Natural killer cell (primary cell): Measurements from ENCODE around the gene SOCS7. TPM values are rescaled to one million over a fixed set of nuclear protein-coding genes. Genes with fewer than 3 reads are reported as not detected.

Source experiments
- ATAC-seq, 3 donors: fragments of 150-1000 bp in 2 of 3; fragments of 200-7000 bp in 1 of 3; cut with Tn5 transposase; 1 replicate in 1 of 3; 2 replicates in 2 of 3; pipeline ENCODE4 v1.10.0; 2021; ENCODE audit warnings: mild to moderate bottlenecking in 2 of 3, moderate library complexity in 2 of 3
- DNase-seq, 2 donors: peaks; one replicate each; pipeline versions ENCODE4 v3.0.0 to v3.0.0-alpha.2; 2013 to 2021; ENCODE audit warnings: mixed read lengths in 1 of 2
- H3K27ac ChIP-seq: one replicate; pipeline ENCODE4 v1.5.1; 2013; ENCODE audit warnings: mild to moderate bottlenecking, low read length
- H3K27me3 ChIP-seq: one replicate; pipeline ENCODE4 v1.6.1; 2013; ENCODE audit warnings: low read length; ENCODE audit not compliant: control insufficient read depth, insufficient read depth
- H3K36me3 ChIP-seq: one replicate; pipeline ENCODE4 v1.6.1; 2013; ENCODE audit warnings: low read length; ENCODE audit not compliant: control insufficient read depth, insufficient read depth
- H3K4me1 ChIP-seq: one replicate; pipeline ENCODE4 v1.6.1; 2013; ENCODE audit warnings: low read length; ENCODE audit not compliant: control insufficient read depth, insufficient read depth
- H3K4me3 ChIP-seq: one replicate; pipeline ENCODE4 v1.5.1; 2013; ENCODE audit warnings: low read length
- H3K9me3 ChIP-seq: one replicate; pipeline ENCODE4 v1.6.1; 2013; ENCODE audit warnings: low read length; ENCODE audit not compliant: control insufficient read depth, insufficient read depth
- H3K27ac Mint-ChIP-seq, 2 donors: one replicate each; pipeline ENCODE4 v1.8.0; 2022; ENCODE audit warnings: mild to moderate bottlenecking in 2 of 2, mixed read lengths in 2 of 2, moderate library complexity in 1 of 2
- H3K27me3 Mint-ChIP-seq, 2 donors: one replicate each; pipeline ENCODE4 v1.8.0; 2022; ENCODE audit warnings: low read depth in 2 of 2, mixed read lengths in 2 of 2
- H3K36me3 Mint-ChIP-seq: one replicate; pipeline ENCODE4 v1.8.0; 2022; ENCODE audit warnings: mixed read lengths
- H3K4me1 Mint-ChIP-seq, 2 donors: one replicate each; pipeline ENCODE4 v1.8.0; 2022; ENCODE audit warnings: mixed read lengths in 2 of 2
- H3K4me3 Mint-ChIP-seq: one replicate; pipeline ENCODE4 v1.8.0; 2022; ENCODE audit warnings: mild to moderate bottlenecking, moderate library complexity, mixed read lengths
- H3K9me3 Mint-ChIP-seq, 2 donors: one replicate each; pipeline ENCODE4 v1.8.0; 2022; ENCODE audit warnings: mixed read lengths in 2 of 2
- CTCF ChIP-seq: fragments of 200-600 bp; IDR thresholded peaks from one replicate; pipeline ENCODE4 v1.8.0; 2022; ENCODE audit warnings: antibody characterized with exemption
- WGBS: methylation state at CpG from one replicate; pipeline ENCODE4 v1.1.7; 2013; ENCODE audit warnings: missing lambda C conversion rate; ENCODE audit not compliant: insufficient coverage; 5-methylcytosine and 5-hydroxymethylcytosine counted together
- intact Hi-C: fragments of 100-400 bp; cut with micrococcal nuclease; formaldehyde crosslinking; loops from one replicate; pipeline ENCODE4 v1.14.2; 2022
- total RNA-seq, 4 donors: library from RNA; stranded (reverse); fragments of 120-200 nt in 1 of 4; gene quantifications; one replicate each; pipeline versions ENCODE4 v1.2.3 to v1.2.4, GENCODE V29; 2013 to 2022

Gene SOCS7
- total RNA-seq, 3 donors from 2014 or later (not counting 1 experiment from before 2014, with no cell fraction given), result 13.6 to 31.8 (median 21.2) TPM

GRCh38 chr17:38452719-38453118 is 101.1 kb downstream of the SOCS7 start:
- Mint-ChIP-seq H3K4me1 (peaks cover 10 to 18% of the 10 kb centered on the region in 2 donors), H3K27ac (no peak overlapping the region), H3K4me3 (peak overlapping the region; percentile 75), H3K27me3 (peaks cover 35 to 39% of the 10 kb centered on the region in 2 donors), H3K9me3 (no peaks in the 10 kb centered on the region), H3K36me3 (no peaks in the 10 kb centered on the region)
- TF ChIP-seq CTCF, result no peak
- intact Hi-C loops, result no loop called here
- H3K27me3 ChIP-seq, result peaks cover 10% of the 10 kb centered on the region
- H3K36me3 ChIP-seq, result no peaks in the 10 kb centered on the region
- no peak overlapping the region for H3K27ac ChIP-seq
- ATAC-seq (peak in 1 of 3 donors; percentile 15), DNase-seq (no peak)
- no peaks in the 10 kb centered on the region for H3K4me1 ChIP-seq
- WGBS, result 91% methylated on average over 6 of the region's 6 CpGs
- H3K9me3 ChIP-seq, result no peaks in the 10 kb centered on the region
- no peak overlapping the region for H3K4me3 ChIP-seq

- TF ChIP-seq CTCF, result no peak
- Histone ChIP-seq H3K36me3 (no peaks in the 10 kb centered on the region), H3K27ac (no peak overlapping the region), H3K9me3 (no peaks in the 10 kb centered on the region), H3K4me1 (no peaks in the 10 kb centered on the region), H3K4me3 (no peak overlapping the region), H3K27me3 (peaks cover 10% of the 10 kb centered on the region)
- no peak for DNase-seq
- intact Hi-C loops, result no loop called here
- peak in 1 of 3 donors; percentile 39 for ATAC-seq
- WGBS, result 4% methylated on average over 44 of the region's 44 CpGs
- no peaks in the 10 kb centered on the region for H3K9me3 Mint-ChIP-seq
- no peak overlapping the region for H3K4me3 Mint-ChIP-seq
- H3K36me3 Mint-ChIP-seq, result no peaks in the 10 kb centered on the region
- peaks cover 36 to 39% of the 10 kb centered on the region in 2 donors for H3K27me3 Mint-ChIP-seq
- peaks cover 10 to 18% of the 10 kb centered on the region in 2 donors for H3K4me1 Mint-ChIP-seq
- no peak overlapping the region for H3K27ac Mint-ChIP-seq
Observed at GRCh38 chr17:38453951-38454421, 102.3 kb downstream of the SOCS7 start.

GRCh38 chr17:38454532-38454931 is 102.9 kb downstream of the SOCS7 start:
- Histone ChIP-seq H3K4me1 (no peaks in the 10 kb centered on the region), H3K4me3 (no peak overlapping the region), H3K27ac (no peak overlapping the region), H3K9me3 (no peaks in the 10 kb centered on the region), H3K36me3 (no peaks in the 10 kb centered on the region), H3K27me3 (peaks cover 10% of the 10 kb centered on the region)
- no peak overlapping the region for H3K27ac Mint-ChIP-seq
- peak overlapping the region; percentile 43 for H3K4me3 Mint-ChIP-seq
- no peak for TF ChIP-seq CTCF
- no peaks in the 10 kb centered on the region for H3K36me3 Mint-ChIP-seq
- H3K4me1 Mint-ChIP-seq, result peaks cover 10 to 18% of the 10 kb centered on the region in 2 donors
- no peaks in the 10 kb centered on the region for H3K9me3 Mint-ChIP-seq
- 75% methylated on average over 12 of the region's 12 CpGs for WGBS
- H3K27me3 Mint-ChIP-seq, result peaks cover 36 to 39% of the 10 kb centered on the region in 2 donors
- DNase-seq, result no peak
- no peak for ATAC-seq
- intact Hi-C loops, result no loop called here

Other genes starting within 250 kb of the SOCS7 start
- 10 to 100 TPM in 1 of 3 donors, not detected in 2; 11.5 TPM for gene TBC1D3E, start 223.9 kb upstream of the SOCS7 start, total RNA-seq
- not detected for gene TBC1D3, start 159.3 kb upstream of the SOCS7 start, total RNA-seq
- gene MRPL45, start 54.7 kb upstream of the SOCS7 start, total RNA-seq, result 10 to 100 TPM; 11.5 to 14.2 (median 12.6) TPM
- gene GPR179, start 7.9 kb upstream of the SOCS7 start, total RNA-seq, result not detected
- gene ARHGAP23, start 76.6 kb downstream of the SOCS7 start, total RNA-seq, result 1 to 10 TPM in 2 of 3 donors, under 1 TPM in 1; 0.19 to 1.8 (median 1.7) TPM